Measurements from ENCODE around the gene MAEA.
"Not testable (repeated sequence)": the region's sequence is repeated elsewhere in the genome, so short reads cannot be mapped to it uniquely, and the experiment has no call there.

MAEA gene

GRCh38 chr4:1335193-1335883 is 45.6 kb downstream of the MAEA start:
- DNase-seq (ENCODE audit: low read depth) = not testable (repeated sequence)

- no peak for DNase-seq (ENCODE audit: low read depth)
These were observed 46.4 kb downstream of the MAEA start for GRCh38 chr4:1336088-1336491.

- no peak for DNase-seq (ENCODE audit: low read depth)
These were observed 47.7 kb downstream of the MAEA start for GRCh38 chr4:1337376-1337831.

- DNase-seq (ENCODE audit: low read depth) = no peak
These were observed 48.5 kb downstream of the MAEA start for GRCh38 chr4:1337951-1338751.

GRCh38 chr4:1338752-1339414 is 49.2 kb downstream of the MAEA start:
- DNase-seq (ENCODE audit: low read depth) = no peak

- DNase-seq (ENCODE audit: low read depth) = no peak
These were observed 49.8 kb downstream of the MAEA start for GRCh38 chr4:1339489-1339888.

- DNase-seq (ENCODE audit: low read depth) = no peak
These were observed 50.6 kb downstream of the MAEA start for GRCh38 chr4:1340181-1340747.

GRCh38 chr4:1340861-1341260 is 51.2 kb downstream of the MAEA start:
- DNase-seq (ENCODE audit: low read depth) = no peak

GRCh38 chr4:1342003-1342402 is 52.3 kb downstream of the MAEA start:
- no peak for DNase-seq (ENCODE audit: low read depth)

- no peak for DNase-seq (ENCODE audit: low read depth)
These were observed 55.0 kb downstream of the MAEA start for GRCh38 chr4:1344696-1345095.

- DNase-seq (ENCODE audit: low read depth) = no peak
These were observed 56.5 kb downstream of the MAEA start for GRCh38 chr4:1345903-1346780.

GRCh38 chr4:1346781-1347409 is 57.2 kb downstream of the MAEA start, which contains the start of gene UVSSA:
Gene UVSSA (plus strand): TSS chr4:1347208. CDS start chr4:1348092, 884 bp downstream.
- peak; percentile 100 for DNase-seq (ENCODE audit: low read depth)

GRCh38 chr4:1347410-1347864 is 57.7 kb downstream of the MAEA start:
- no peak for DNase-seq (ENCODE audit: low read depth)

- DNase-seq (ENCODE audit: low read depth) = no peak
These were observed 58.4 kb downstream of the MAEA start for GRCh38 chr4:1348014-1348513.

GRCh38 chr4:1348746-1349145 is 59.1 kb downstream of the MAEA start:
- DNase-seq (ENCODE audit: low read depth) = no peak

- DNase-seq (ENCODE audit: low read depth) = no peak
These were observed 59.9 kb downstream of the MAEA start for GRCh38 chr4:1349359-1350168.

GRCh38 chr4:1350169-1350520 is 60.5 kb downstream of the MAEA start:
- DNase-seq (ENCODE audit: low read depth) = no peak

- DNase-seq (ENCODE audit: low read depth) = peak; percentile 92
These were observed 62.3 kb downstream of the MAEA start for GRCh38 chr4:1351854-1352566.

GRCh38 chr4:1352567-1352900 is 62.8 kb downstream of the MAEA start:
- DNase-seq (ENCODE audit: low read depth) = no peak

Measured in stimulated activated CD8-positive, alpha-beta memory T cell treated with anti-CD3 and anti-CD28 coated beads, Interleukin-15, amount 100 ng/mL, for 1 hour (primary cell).